Naive thymus-derived CD4-positive, alpha-beta T cell (primary cell): ENCODE results near the gene PROK1. TPM values are rescaled to one million over a fixed set of nuclear protein-coding genes. Genes with fewer than 3 reads are reported as not detected.

Experiments used
- ATAC-seq: fragments of 150-1000 bp; cut with Tn5 transposase; 2 replicates; pipeline ENCODE4 v1.10.0; 2021; ENCODE audit warnings: mild to moderate bottlenecking, moderate library complexity
- CTCF ChIA-PET: fragments of 350-600 bp; sonication (Branson Sonifier 250); formaldehyde crosslinking; loops from one replicate; lab custom pipeline; 2021; ENCODE audit warnings: antibody characterized with exemption; lab: Charles Lee
- POLR2A ChIA-PET: fragments of 350-600 bp; sonication (Branson Sonifier 250); formaldehyde crosslinking; loops from one replicate; lab custom pipeline; 2021; ENCODE audit warnings: antibody characterized with exemption, inconsistent platforms; lab: Charles Lee
- DNase-seq, 9 donors: peaks; one replicate each; pipeline versions ENCODE4 v3.0.0 to v3.0.0-alpha.2; 2020 to 2022; ENCODE audit warnings: mixed read lengths in 1 of 9
- H3K27ac ChIP-seq: one replicate; pipeline ENCODE4 v1.7.0; 2013; ENCODE audit warnings: mild to moderate bottlenecking, low read depth, low read length, moderate library complexity
- H3K27me3 ChIP-seq, 2 donors: one replicate each; pipeline ENCODE4 v1.7.0; 2013; ENCODE audit warnings: low read length in 2 of 2, mild to moderate bottlenecking in 2 of 2, moderate library complexity in 2 of 2; ENCODE audit not compliant: control insufficient read depth in 2 of 2, insufficient read depth in 2 of 2
- H3K36me3 ChIP-seq, 3 experiments: 1 replicate in 2 of 3; 2 replicates in 1 of 3; pipeline ENCODE4 v1.7.0; 2013; ENCODE audit warnings: low read length in 3 of 3, mild to moderate bottlenecking in 3 of 3, moderate library complexity in 1 of 3; ENCODE audit not compliant: insufficient read depth in 3 of 3, control insufficient read depth in 2 of 3
- H3K4me1 ChIP-seq, 2 donors: one replicate each; pipeline ENCODE4 v1.7.0; 2013; ENCODE audit warnings: low read length in 2 of 2, mild to moderate bottlenecking in 2 of 2, moderate library complexity in 1 of 2; ENCODE audit not compliant: control insufficient read depth in 2 of 2, insufficient read depth in 2 of 2
- H3K4me3 ChIP-seq: 2 replicates; pipeline ENCODE4 v1.7.0; 2013; ENCODE audit warnings: mild to moderate bottlenecking, low read length
- H3K9me3 ChIP-seq, 3 experiments: 1 replicate in 2 of 3; 2 replicates in 1 of 3; pipeline ENCODE4 v1.7.0; 2013; ENCODE audit warnings: low read length in 3 of 3; ENCODE audit not compliant: control insufficient read depth in 2 of 3
- H3K27ac Mint-ChIP-seq, 9 donors: one replicate each; pipeline ENCODE4 v1.8.0; 2020 to 2022; ENCODE audit warnings: mixed read lengths in 9 of 9, mild to moderate bottlenecking in 8 of 9, moderate library complexity in 5 of 9, inconsistent platforms in 2 of 9
- H3K27me3 Mint-ChIP-seq, 5 donors: one replicate each; pipeline ENCODE4 v1.8.0; 2021 to 2022; ENCODE audit warnings: mixed read lengths in 5 of 5, mild to moderate bottlenecking in 1 of 5
- H3K36me3 Mint-ChIP-seq, 5 donors: one replicate each; pipeline ENCODE4 v1.8.0; 2020 to 2022; ENCODE audit warnings: mixed read lengths in 5 of 5, mild to moderate bottlenecking in 3 of 5, inconsistent platforms in 1 of 5
- H3K4me1 Mint-ChIP-seq, 7 donors: one replicate each; pipeline ENCODE4 v1.8.0; 2020 to 2022; ENCODE audit warnings: mixed read lengths in 7 of 7, mild to moderate bottlenecking in 3 of 7, inconsistent platforms in 1 of 7
- H3K4me3 Mint-ChIP-seq, 10 donors: one replicate each; pipeline ENCODE4 v1.8.0; 2020 to 2022; ENCODE audit warnings: mild to moderate bottlenecking in 10 of 10, mixed read lengths in 10 of 10, moderate library complexity in 6 of 10, inconsistent platforms in 2 of 10
- H3K9me3 Mint-ChIP-seq, 11 donors: one replicate each; pipeline ENCODE4 v1.8.0; 2020 to 2022; ENCODE audit warnings: mixed read lengths in 11 of 11, mild to moderate bottlenecking in 4 of 11, inconsistent platforms in 1 of 11, moderate library complexity in 1 of 11
- intact Hi-C, 2 donors: fragments of 100-400 bp; cut with micrococcal nuclease; formaldehyde crosslinking; loops; one replicate each; pipeline ENCODE4 v1.15.1; 2023
- polyA plus RNA-seq, 2 donors: library from polyadenylated mRNA; unstranded; fragments of 300-500 nt; fragmentation: Illumina TruSeq; gene quantifications; one replicate each; pipeline ENCODE4 v1.2.3, GENCODE V29; 2021
- total RNA-seq, 6 experiments: library from RNA in 5 of 6; stranded (reverse) in 5 of 6; gene quantifications; 1 replicate in 5 of 6; 2 replicates in 1 of 6; pipeline ENCODE4 v1.2.3 and lab custom pipeline; 2021 to 2026

The PROK1 gene
- total and polyA plus RNA-seq, 7 experiments from 2014 or later = not detected

DNA sequence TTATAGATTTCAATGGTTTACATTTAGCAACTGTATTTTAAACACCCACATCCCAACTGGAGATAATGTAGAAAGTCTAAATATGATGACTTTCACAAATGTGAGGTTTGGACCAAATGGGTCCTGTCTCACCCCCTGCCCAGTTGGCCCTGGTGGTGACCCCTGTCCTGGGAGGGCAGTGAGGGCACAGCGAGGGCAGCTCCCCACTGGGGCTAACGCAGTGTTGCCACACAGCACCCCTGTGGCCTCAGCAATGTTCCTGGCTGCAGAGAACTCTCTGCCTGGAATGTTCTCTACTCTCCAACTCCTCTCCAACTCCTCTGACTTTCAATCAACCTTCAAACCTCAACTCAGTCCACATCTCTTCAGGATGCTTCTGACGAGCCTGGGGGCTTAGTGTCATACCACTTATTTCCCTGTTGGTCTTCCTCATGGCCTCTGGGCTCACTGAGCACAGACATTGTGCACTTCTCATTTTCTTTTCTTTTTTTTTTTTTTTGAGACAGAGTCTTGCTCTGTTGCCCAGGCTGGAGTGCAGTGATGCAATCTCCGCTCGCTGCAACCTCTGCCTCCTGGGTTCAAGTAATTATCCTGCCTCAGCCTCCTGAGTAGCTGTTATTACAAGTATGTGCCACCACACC, 42.2 kb downstream of the PROK1 start:
- Histone ChIP-seq H3K36me3 (no peaks in the 10 kb centered on the region), H3K4me1 (no peaks in the 10 kb centered on the region), H3K9me3 (no peaks in the 10 kb centered on the region), H3K4me3 (no peak overlapping the region), H3K27me3 (no peaks in the 10 kb centered on the region), H3K27ac (no peak overlapping the region)
- no peaks in the 10 kb centered on the region for H3K36me3 Mint-ChIP-seq
- no peaks in the 10 kb centered on the region for H3K27me3 Mint-ChIP-seq
- H3K27ac Mint-ChIP-seq = no peak overlapping the region
- peaks cover 0 to 1% (median 0%) of the 10 kb centered on the region in 11 donors for H3K9me3 Mint-ChIP-seq
- DNase-seq = no peak
- H3K4me3 Mint-ChIP-seq = no peak overlapping the region
- intact Hi-C loops = no loop called here
- ChIA-PET POLR2A (no interaction called here), CTCF (interaction anchor here (1.0 to 5.7 kb wide), 2 partner anchors 11 to 291 kb away, joined by 4 to 42 read pairs; no protein-coding TSS in a partner anchor)
- ATAC-seq = no peak
- H3K4me1 Mint-ChIP-seq = no peaks in the 10 kb centered on the region

- H3K9me3 Mint-ChIP-seq = peaks cover 0 to 1% (median 0%) of the 10 kb centered on the region in 11 donors
- ChIA-PET POLR2A (no interaction called here), CTCF (interaction anchor here (5.7 kb wide), 1 partner anchor 292 kb away, joined by 42 read pairs; no protein-coding TSS in a partner anchor)
- Histone ChIP-seq H3K27me3 (no peaks in the 10 kb centered on the region), H3K9me3 (no peaks in the 10 kb centered on the region), H3K4me1 (no peaks in the 10 kb centered on the region), H3K36me3 (no peaks in the 10 kb centered on the region), H3K4me3 (no peak overlapping the region), H3K27ac (no peak overlapping the region)
- ATAC-seq (no peak), DNase-seq (no peak)
- intact Hi-C loops = no loop called here
- H3K4me1 Mint-ChIP-seq = no peaks in the 10 kb centered on the region
- peak overlapping the region in 2 of 9 donors; percentile 36 to 41 for H3K27ac Mint-ChIP-seq
- no peaks in the 10 kb centered on the region for H3K36me3 Mint-ChIP-seq
- no peaks in the 10 kb centered on the region for H3K27me3 Mint-ChIP-seq
- no peak overlapping the region for H3K4me3 Mint-ChIP-seq
Observed at GRCh38 chr1:110494036-110494435, 43.1 kb downstream of the PROK1 start.

- DNase-seq = no peak
- H3K27ac ChIP-seq = no peak overlapping the region
- H3K9me3 Mint-ChIP-seq = peaks cover 0 to 1% (median 0%) of the 10 kb centered on the region in 11 donors
- POLR2A ChIA-PET = no interaction called here
- no peaks in the 10 kb centered on the region for H3K36me3 Mint-ChIP-seq
- intact Hi-C loops = no loop called here
- no peaks in the 10 kb centered on the region for H3K27me3 Mint-ChIP-seq
- ATAC-seq = no peak
- CTCF ChIA-PET = interaction anchor here (0.6 to 5.7 kb wide), 12 partner anchors 9 to 1601 kb away, joined by 3 to 42 read pairs (median 9); no protein-coding TSS in a partner anchor
- peak overlapping the region in 1 of 9 donors; percentile 41 for H3K27ac Mint-ChIP-seq
- no peaks in the 10 kb centered on the region for H3K9me3 ChIP-seq
- no peaks in the 10 kb centered on the region for H3K36me3 ChIP-seq
- H3K4me1 Mint-ChIP-seq = no peaks in the 10 kb centered on the region
- no peak overlapping the region for H3K4me3 Mint-ChIP-seq
- no peaks in the 10 kb centered on the region for H3K4me1 ChIP-seq
- no peaks in the 10 kb centered on the region for H3K27me3 ChIP-seq
- H3K4me3 ChIP-seq = no peak overlapping the region
Observed at GRCh38 chr1:110494522-110495406, 43.8 kb downstream of the PROK1 start.

- ATAC-seq (peak; percentile 88), DNase-seq (peak; percentile 48 to 76 (median 64))
- Mint-ChIP-seq H3K9me3 (peaks cover 0 to 3% (median 0%) of the 10 kb centered on the region in 11 donors), H3K4me1 (peaks cover 0 to 6% (median 0%) of the 10 kb centered on the region in 7 donors), H3K27ac (no peak overlapping the region), H3K27me3 (no peaks in the 10 kb centered on the region), H3K4me3 (no peak overlapping the region), H3K36me3 (no peaks in the 10 kb centered on the region)
- Histone ChIP-seq H3K27ac (no peak overlapping the region), H3K9me3 (no peaks in the 10 kb centered on the region), H3K4me1 (no peaks in the 10 kb centered on the region), H3K27me3 (no peaks in the 10 kb centered on the region), H3K36me3 (no peaks in the 10 kb centered on the region), H3K4me3 (no peak overlapping the region)
- ChIA-PET CTCF (interaction anchor here (0.6 to 5.7 kb wide), 20 partner anchors 9 to 467 kb away, joined by 3 to 42 read pairs (median 4); no protein-coding TSS in a partner anchor), POLR2A (interaction anchor here (0.6 kb wide), 1 partner anchor 13 kb away, joined by 3 read pairs; no protein-coding TSS in a partner anchor)
- intact Hi-C loops = loop anchor here (1.0 kb wide), 5 partner anchors 84 to 467 kb away; no protein-coding TSS in a partner anchor
Observed at GRCh38 chr1:110495926-110496600, 45.1 kb downstream of the PROK1 start.

DNA sequence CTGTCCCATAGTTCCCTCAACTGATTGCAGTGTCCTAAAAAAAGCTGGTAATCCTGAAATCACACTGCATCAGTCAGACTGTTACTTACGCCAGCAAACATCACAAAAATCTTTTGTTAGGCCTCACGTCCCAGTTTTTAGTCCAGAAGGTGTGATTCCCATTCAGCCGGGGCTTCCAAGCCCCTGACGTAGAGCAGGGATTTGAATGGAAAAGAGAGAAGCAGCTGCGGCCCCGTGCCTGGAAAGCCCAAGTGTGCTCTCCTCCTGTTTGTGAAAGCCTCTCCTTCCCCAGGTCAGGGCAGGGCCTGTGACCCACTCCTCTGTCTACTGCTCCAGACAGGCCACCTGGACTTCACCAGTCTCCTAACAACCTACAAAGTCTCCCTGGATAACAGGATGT, 47.3 kb downstream of the PROK1 start:
- no peak overlapping the region for H3K4me3 Mint-ChIP-seq
- intact Hi-C loops = no loop called here
- H3K36me3 Mint-ChIP-seq = no peaks in the 10 kb centered on the region
- H3K27ac Mint-ChIP-seq = no peak overlapping the region
- Histone ChIP-seq H3K4me1 (no peaks in the 10 kb centered on the region), H3K36me3 (no peaks in the 10 kb centered on the region), H3K27ac (no peak overlapping the region), H3K4me3 (no peak overlapping the region), H3K9me3 (no peaks in the 10 kb centered on the region), H3K27me3 (no peaks in the 10 kb centered on the region)
- CTCF ChIA-PET = interaction anchor here (0.7 to 5.7 kb wide), 2 partner anchors 297 to 299 kb away, joined by 3 to 42 read pairs; no protein-coding TSS in a partner anchor
- DNase-seq (no peak), ATAC-seq (no peak)
- peaks cover 0 to 2% (median 0%) of the 10 kb centered on the region in 11 donors for H3K9me3 Mint-ChIP-seq
- H3K4me1 Mint-ChIP-seq = peaks cover 0 to 6% (median 0%) of the 10 kb centered on the region in 7 donors
- peaks cover 4 to 13% (median 9%) of the 10 kb centered on the region in 5 donors for H3K27me3 Mint-ChIP-seq
- POLR2A ChIA-PET = no interaction called here

DNA sequence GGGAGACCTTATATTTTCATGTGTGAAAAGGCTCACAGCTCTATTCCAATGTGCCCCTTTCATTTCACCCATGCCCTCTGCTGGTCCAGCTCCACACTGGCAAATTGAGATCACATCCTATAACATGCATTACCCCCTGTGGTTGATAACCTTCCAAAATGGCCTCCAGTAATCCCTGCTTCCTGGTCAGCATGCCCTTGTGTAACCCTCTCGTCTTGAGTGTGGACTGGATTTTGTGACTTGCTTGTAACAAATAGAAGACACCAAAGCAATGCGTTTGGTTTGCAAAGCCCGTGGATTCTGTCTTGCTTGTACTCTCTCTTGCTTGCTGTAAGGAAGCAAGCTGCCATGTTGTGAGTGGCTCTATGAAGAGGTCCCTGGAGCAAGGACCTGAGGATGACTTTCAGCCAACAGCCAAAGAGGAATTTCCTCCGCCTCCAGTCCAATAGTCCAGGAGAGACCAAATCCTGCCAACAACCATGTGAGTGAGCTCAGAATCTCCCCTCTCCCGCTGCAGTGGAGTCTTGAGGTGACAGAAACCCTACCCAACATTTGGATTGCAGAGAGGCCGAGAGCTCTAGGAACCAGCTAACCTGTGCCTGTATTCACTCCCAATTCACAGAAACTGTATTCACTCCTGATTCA, 50.7 kb downstream of the PROK1 start:
- Histone ChIP-seq H3K4me1 (no peaks in the 10 kb centered on the region), H3K36me3 (no peaks in the 10 kb centered on the region), H3K27ac (no peak overlapping the region), H3K9me3 (no peaks in the 10 kb centered on the region), H3K27me3 (no peaks in the 10 kb centered on the region), H3K4me3 (no peak overlapping the region)
- no peak for ATAC-seq
- ChIA-PET CTCF (interaction anchor here (0.5 to 0.9 kb wide), 4 partner anchors 13 to 1965 kb away, joined by 3 read pairs; partner anchors contain the start of gene AHCYL1), POLR2A (interaction anchor here (0.6 kb wide), 1 partner anchor 264 kb away, joined by 5 read pairs; no protein-coding TSS in a partner anchor)
- Mint-ChIP-seq H3K27ac (no peak overlapping the region), H3K9me3 (peaks cover 0 to 5% (median 0%) of the 10 kb centered on the region in 11 donors), H3K27me3 (peaks cover 4 to 14% (median 10%) of the 10 kb centered on the region in 5 donors), H3K4me1 (peaks cover 0 to 6% (median 0%) of the 10 kb centered on the region in 7 donors), H3K4me3 (no peak overlapping the region), H3K36me3 (no peaks in the 10 kb centered on the region)
- intact Hi-C loops = no loop called here
- no peak for DNase-seq
